Osteocyte (in vitro differentiated cells): ENCODE measurements around the gene DPEP3. TPM values are rescaled to one million over a fixed set of nuclear protein-coding genes. Genes with fewer than 3 reads are reported as not detected.
"Not testable (repeated sequence)": the region's sequence is repeated elsewhere in the genome, so short reads cannot be mapped to it uniquely, and the experiment has no call there.

Source experiments
- DNase-seq: peaks from one replicate; pipeline ENCODE4 v3.0.0; 2021; ENCODE audit warnings: mixed read lengths; ENCODE audit not compliant: unreplicated experiment; ENCODE audit errors: extremely low spot score
- H3K27ac Mint-ChIP-seq: one replicate; pipeline ENCODE4 v1.8.0; 2021; ENCODE audit warnings: mild to moderate bottlenecking, mixed read lengths; ENCODE audit not compliant: unreplicated experiment
- H3K27me3 Mint-ChIP-seq: one replicate; pipeline ENCODE4 v1.8.0; 2021; ENCODE audit warnings: mixed read lengths; ENCODE audit not compliant: unreplicated experiment
- H3K36me3 Mint-ChIP-seq: one replicate; pipeline ENCODE4 v1.8.0; 2021; ENCODE audit warnings: mixed read lengths; ENCODE audit not compliant: unreplicated experiment
- H3K4me1 Mint-ChIP-seq: one replicate; pipeline ENCODE4 v1.8.0; 2021; ENCODE audit warnings: mixed read lengths; ENCODE audit not compliant: unreplicated experiment
- H3K4me3 Mint-ChIP-seq: one replicate; pipeline ENCODE4 v1.8.0; 2021; ENCODE audit warnings: mild to moderate bottlenecking, moderate library complexity, mixed read lengths; ENCODE audit not compliant: unreplicated experiment
- H3K9me3 Mint-ChIP-seq: one replicate; pipeline ENCODE4 v1.8.0; 2021; ENCODE audit warnings: mixed read lengths; ENCODE audit not compliant: unreplicated experiment
- CTCF ChIP-seq: fragments of 200-600 bp; sonication (generic); IDR thresholded peaks from 2 replicates; pipeline ENCODE4 v1.5.0; 2021; ENCODE audit warnings: antibody characterized with exemption, mild to moderate bottlenecking, moderate library complexity
- total RNA-seq: library from RNA; stranded (reverse); gene quantifications from 2 replicates; pipeline ENCODE4 v1.2.1, GENCODE V29; 2021

The DPEP3 gene
- total RNA-seq, 1 donor from 2014 or later: not detected

GRCh38 chr16:67941469-67942199, 38.7 kb downstream of the DPEP3 start:
- Mint-ChIP-seq H3K4me1 (peaks cover 10% of the 10 kb centered on the region), H3K27me3 (no peaks in the 10 kb centered on the region), H3K4me3 (no peak overlapping the region), H3K36me3 (peaks cover 7% of the 10 kb centered on the region), H3K27ac (peak overlapping the region; percentile 54), H3K9me3 (no peaks in the 10 kb centered on the region)
- TF ChIP-seq CTCF: no peak
- no peak for DNase-seq

- peaks cover 7% of the 10 kb centered on the region for H3K36me3 Mint-ChIP-seq
These were observed 39.7 kb downstream of the DPEP3 start for GRCh38 chr16:67940446-67941089.

GRCh38 chr16:67939507-67940445, 40.5 kb downstream of the DPEP3 start:
- no peak for TF ChIP-seq CTCF
- Mint-ChIP-seq H3K36me3 (peaks cover 2% of the 10 kb centered on the region), H3K27me3 (no peaks in the 10 kb centered on the region), H3K4me3 (no peak overlapping the region), H3K4me1 (peaks cover 18% of the 10 kb centered on the region), H3K9me3 (no peaks in the 10 kb centered on the region), H3K27ac (no peak overlapping the region)
- no peak for DNase-seq

More at GRCh38 chr16:67940446-67941089, 39.7 kb downstream of the DPEP3 start:
- Mint-ChIP-seq H3K9me3 (no peaks in the 10 kb centered on the region), H3K4me1 (peaks cover 10% of the 10 kb centered on the region), H3K4me3 (no peak overlapping the region), H3K27me3 (no peaks in the 10 kb centered on the region), H3K27ac (no peak overlapping the region)
- TF ChIP-seq CTCF: no peak
- no peak for DNase-seq

- DNase-seq, H3K27me3 Mint-ChIP-seq, H3K9me3 Mint-ChIP-seq, H3K36me3 Mint-ChIP-seq: not testable (repeated sequence)
- Mint-ChIP-seq H3K4me3 (peak overlapping the region; percentile 98), H3K27ac (peak overlapping the region; percentile 98), H3K4me1 (peaks cover 18% of the 10 kb centered on the region)
These were observed 42.6 kb downstream of the DPEP3 start for GRCh38 chr16:67937713-67938112.

- peak overlapping the region; percentile 98 for H3K27ac Mint-ChIP-seq
- no peak for DNase-seq
- H3K4me1 Mint-ChIP-seq: peaks cover 18% of the 10 kb centered on the region
- H3K9me3 Mint-ChIP-seq: no peaks in the 10 kb centered on the region
- H3K36me3 Mint-ChIP-seq: no peaks in the 10 kb centered on the region
- peak overlapping the region; percentile 98 for H3K4me3 Mint-ChIP-seq
- TF ChIP-seq CTCF: no peak
- H3K27me3 Mint-ChIP-seq: no peaks in the 10 kb centered on the region
These were observed 43.3 kb downstream of the DPEP3 start for GRCh38 chr16:67936880-67937605.
